HCT116 (cell line): ENCODE results near the gene SLC22A12. TPM values are rescaled to one million over a fixed set of nuclear protein-coding genes. Genes with fewer than 3 reads are reported as not detected.

Experiments
- ATAC-seq: fragments of 200-7000 bp; cut with Tn5 transposase; 2 replicates; pipeline ENCODE4 v1.9.1; 2020; ENCODE audit warnings: mild to moderate bottlenecking, moderate library complexity
- BruUV-seq: library from RNA; stranded (reverse); fragments of 400-500 nt; replicated peaks from 2 replicates; lab custom pipeline; 2021; lab: Mats Ljungman, UMichigan
- CTCF ChIA-PET: fragments of 300-600 bp; sonication (Branson Sonifier 250); formaldehyde crosslinking; loops from one replicate; lab custom pipeline; 2021; ENCODE audit warnings: antibody characterized with exemption; lab: Charles Lee
- POLR2A ChIA-PET: fragments of 300-600, 350-600 bp; sonication (Branson Sonifier 250); formaldehyde crosslinking; loops from one replicate; lab custom pipeline; 2021; ENCODE audit warnings: antibody characterized with exemption; lab: Charles Lee
- RAD21 ChIA-PET, 2 experiments: fragments of 300-600 bp; sonication (Branson Sonifier 250); formaldehyde crosslinking; loops; one replicate each; lab custom pipeline; 2023; ENCODE audit warnings: low total read pairs in 2 of 2; ENCODE audit not compliant: uncharacterized antibody in 2 of 2, unreplicated experiment in 2 of 2, low non-redundant PET in 1 of 2; lab: Charles Lee
- DNase-seq: peaks from one replicate; pipeline ENCODE4 v3.0.0-alpha.2; 2010; ENCODE audit warnings: low read depth, low spot score
- H2AFZ ChIP-seq: fragments of 200-600 bp; shearing (Covaris generic), sonication (generic); 2 replicates; pipeline ENCODE4 v1.6.1; 2017; ENCODE audit warnings: low read depth, mixed run types, mixed read lengths, antibody characterized with exemption, low read length; ENCODE audit not compliant: poor library complexity, severe bottlenecking
- H3K27ac ChIP-seq: 2 replicates; pipeline ENCODE4 v1.5.1; 2012; ENCODE audit warnings: low read depth, low read length
- H3K27me3 ChIP-seq: fragments of 200-600 bp; sonication (generic); 2 replicates; pipeline ENCODE4 v1.6.1; 2016; ENCODE audit warnings: mixed run types, low read length, mixed read lengths; ENCODE audit not compliant: insufficient read depth
- H3K36me3 ChIP-seq, 2 experiments: fragments of 200-500 bp in 1 of 2; fragments of 200-600 bp in 1 of 2; sonication (Bioruptor generic) in 1 of 2; sonication (generic) in 1 of 2; 2 replicates each; pipeline versions ENCODE4 v1.5.1 to v1.6.1; 2014 to 2016; ENCODE audit warnings: low read length in 2 of 2, inconsistent platforms in 1 of 2, mixed read lengths in 1 of 2, mixed run types in 1 of 2; ENCODE audit not compliant: insufficient read depth in 2 of 2, control insufficient read depth in 1 of 2
- H3K4me1 ChIP-seq, 2 experiments: fragments of 200-600 bp in 1 of 2; sonication (generic) in 1 of 2; 2 replicates each; pipeline versions ENCODE4 v1.5.1 to v1.6.1; 2012 to 2017; ENCODE audit warnings: low read length in 2 of 2, inconsistent platforms in 1 of 2, mild to moderate bottlenecking in 1 of 2, mixed read lengths in 1 of 2, mixed run types in 1 of 2, moderate library complexity in 1 of 2; ENCODE audit not compliant: insufficient read depth in 2 of 2, control insufficient read depth in 1 of 2
- H3K4me2 ChIP-seq: fragments of 200-600 bp; sonication (generic); 2 replicates; pipeline ENCODE4 v1.6.1; 2017; ENCODE audit warnings: mixed run types, low read length, mixed read lengths
- H3K4me3 ChIP-seq, 2 experiments: fragments of 200-600 bp in 1 of 2; sonication (generic) in 1 of 2; replicated peaks in 1 of 2; 2 replicates each; pipeline ENCODE4 v1.5.1; 2011 to 2016; ENCODE audit warnings: low read length in 2 of 2, control low read depth in 1 of 2, low read depth in 1 of 2, mild to moderate bottlenecking in 1 of 2, mixed read lengths in 1 of 2, mixed run types in 1 of 2
- H3K79me2 ChIP-seq: fragments of 200-600 bp; sonication (generic); 2 replicates; pipeline ENCODE4 v1.6.1; 2017; ENCODE audit warnings: mild to moderate bottlenecking, mixed run types, low read length, moderate library complexity, mixed read lengths; ENCODE audit not compliant: insufficient read depth
- H3K9ac ChIP-seq: fragments of 200-600 bp; sonication (generic); 2 replicates; pipeline ENCODE4 v1.6.1; 2016; ENCODE audit warnings: low read length, mixed read lengths
- H3K9me2 ChIP-seq: fragments of 200-600 bp; sonication (generic), shearing (Covaris generic); 2 replicates; pipeline ENCODE4 v1.6.1; 2017; ENCODE audit warnings: mixed run types, mild to moderate bottlenecking, moderate library complexity; ENCODE audit not compliant: insufficient read depth
- H3K9me3 ChIP-seq, 2 experiments: fragments of 200-500 bp in 1 of 2; fragments of 200-600 bp in 1 of 2; sonication (Bioruptor generic) in 1 of 2; sonication (generic) in 1 of 2; 2 replicates each; pipeline ENCODE4 v1.6.1; 2014 to 2017; ENCODE audit warnings: low read length in 2 of 2, mixed read lengths in 2 of 2, inconsistent platforms in 1 of 2, low read depth in 1 of 2, mild to moderate bottlenecking in 1 of 2, mixed run types in 1 of 2, moderate library complexity in 1 of 2; ENCODE audit not compliant: control insufficient read depth in 1 of 2, insufficient read depth in 1 of 2
- H4K20me1 ChIP-seq: fragments of 200-600 bp; sonication (generic), shearing (Covaris generic); 2 replicates; pipeline ENCODE4 v1.6.1; 2017; ENCODE audit warnings: mixed run types, mild to moderate bottlenecking, moderate library complexity; ENCODE audit not compliant: insufficient read depth
- CEBPB ChIP-seq: IDR thresholded peaks from 2 replicates; pipeline ENCODE4 v1.6.1; 2012; ENCODE audit warnings: low read depth
- EGR1 ChIP-seq: IDR thresholded peaks from 2 replicates; pipeline ENCODE4 v1.6.1; 2012; ENCODE audit warnings: low read depth
- ELF1 ChIP-seq: IDR thresholded peaks from 2 replicates; pipeline ENCODE4 v1.6.1; 2012; ENCODE audit warnings: low read depth, borderline replicate concordance
- FOSL1 ChIP-seq: IDR thresholded peaks from 2 replicates; pipeline ENCODE4 v1.6.1; 2012; ENCODE audit warnings: low read depth
- JUND ChIP-seq: IDR thresholded peaks from 2 replicates; pipeline ENCODE4 v1.6.1; 2012
- POLR2A ChIP-seq: IDR thresholded peaks from 2 replicates; pipeline ENCODE4 v1.7.0; 2011; ENCODE audit warnings: borderline replicate concordance; ENCODE audit not compliant: insufficient read depth, insufficient read length; ENCODE audit errors: extremely low read depth
- RAD21 ChIP-seq: IDR thresholded peaks from 2 replicates; pipeline ENCODE4 v1.6.1; 2012; ENCODE audit warnings: low read depth, mild to moderate bottlenecking
- SP1 ChIP-seq: IDR thresholded peaks from 2 replicates; pipeline ENCODE4 v1.6.1; 2012; ENCODE audit warnings: low read depth
- SRF ChIP-seq: IDR thresholded peaks from 2 replicates; pipeline ENCODE4 v1.6.1; 2012; ENCODE audit warnings: low read depth
- TCF7L2 ChIP-seq: IDR thresholded peaks from 2 replicates; pipeline ENCODE4 v1.7.0; 2011; ENCODE audit warnings: borderline replicate concordance, inconsistent platforms; ENCODE audit not compliant: insufficient read depth, insufficient read length; ENCODE audit errors: extremely low read depth
- YY1 ChIP-seq: IDR thresholded peaks from 2 replicates; pipeline ENCODE4 v1.6.1; 2011; ENCODE audit warnings: low read length, low read depth, moderate library complexity, mild to moderate bottlenecking; ENCODE audit not compliant: insufficient replicate concordance; ENCODE audit errors: extremely low read depth
- ZFX ChIP-seq: fragments of 450-650 bp; IDR thresholded peaks from 2 replicates; pipeline ENCODE4 v1.6.1; 2017
- ZNF274 ChIP-seq: fragments of 200-500 bp; sonication (Bioruptor generic); IDR thresholded peaks from 2 replicates; pipeline ENCODE4 v1.6.1; 2014; ENCODE audit warnings: mild to moderate bottlenecking, low read depth, low read length, inconsistent platforms
- intact Hi-C: fragments of 100-400 bp; cut with micrococcal nuclease; formaldehyde crosslinking; loops from 2 replicates; pipeline ENCODE4 v1.10.0; 2022
- total RNA-seq: library from RNA; stranded (reverse); gene quantifications from one replicate; pipeline ENCODE4 v1.2.1, GENCODE V29; 2021; ENCODE audit not compliant: unreplicated experiment
- TF ChIP-seq, protein P1 (sequence below): IDR thresholded peaks from 2 replicates; pipeline ENCODE4 v1.6.1; 2011; ENCODE audit warnings: mild to moderate bottlenecking, low read length, moderate library complexity; ENCODE audit not compliant: insufficient replicate concordance; ENCODE audit errors: extremely low read depth
- TF ChIP-seq, protein P2 (sequence below): IDR thresholded peaks from 2 replicates; pipeline ENCODE4 v1.6.1; 2012
- TF ChIP-seq, protein P3 (sequence below): IDR thresholded peaks from 2 replicates; pipeline ENCODE4 v1.6.1; 2012; ENCODE audit warnings: low read depth
- TF ChIP-seq, protein P4 (sequence below), 3 experiments: fragments of 200-600 bp in 1 of 3; sonication (generic) in 1 of 3; IDR thresholded peaks in 2 of 3; conservative IDR thresholded peaks in 1 of 3; 2 replicates each; pipeline ENCODE4 v1.5.1; 2012 to 2017; ENCODE audit warnings: low read depth in 2 of 3, low read length in 2 of 3, antibody characterized with exemption in 1 of 3, borderline replicate concordance in 1 of 3, control low read depth in 1 of 3, mild to moderate bottlenecking in 1 of 3, mixed read lengths in 1 of 3, mixed run types in 1 of 3, moderate library complexity in 1 of 3; ENCODE audit not compliant: insufficient read depth in 1 of 3
- TF ChIP-seq, protein P5 (sequence below): IDR thresholded peaks from 2 replicates; pipeline ENCODE4 v1.6.1; 2012

The SLC22A12 gene
- total RNA-seq, 1 experiment from 2014 or later, result not detected

DNA sequence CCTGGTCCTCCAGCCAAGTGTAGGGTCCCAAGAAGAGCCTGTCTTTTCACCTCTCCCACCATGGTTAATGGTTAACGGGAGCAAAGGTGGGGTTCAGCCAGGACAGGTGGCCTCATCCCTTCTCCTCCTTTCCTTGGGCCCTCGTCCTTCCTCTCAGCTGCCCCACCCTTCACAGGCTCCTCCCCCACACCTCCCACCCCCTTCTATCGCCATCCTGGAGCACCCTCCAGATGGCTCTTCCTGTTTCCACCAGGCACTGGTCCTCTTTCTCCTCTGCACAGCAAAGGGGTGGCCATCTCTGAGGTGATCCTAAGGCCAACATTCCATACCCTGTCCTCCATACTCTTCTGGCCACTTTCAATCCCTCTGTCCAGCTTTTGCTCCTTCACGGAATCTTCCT, 48.9 kb downstream of the SLC22A12 start:
- POLR2A ChIA-PET, result no interaction called here
- Histone ChIP-seq H3K4me1 (no peaks in the 10 kb centered on the region), H4K20me1 (no peaks in the 10 kb centered on the region)
- no peak for TF ChIP-seq JUND
- no peak for TF ChIP-seq SRF
- TF ChIP-seq EGR1, result no peak
- TF ChIP-seq, protein P1, sequence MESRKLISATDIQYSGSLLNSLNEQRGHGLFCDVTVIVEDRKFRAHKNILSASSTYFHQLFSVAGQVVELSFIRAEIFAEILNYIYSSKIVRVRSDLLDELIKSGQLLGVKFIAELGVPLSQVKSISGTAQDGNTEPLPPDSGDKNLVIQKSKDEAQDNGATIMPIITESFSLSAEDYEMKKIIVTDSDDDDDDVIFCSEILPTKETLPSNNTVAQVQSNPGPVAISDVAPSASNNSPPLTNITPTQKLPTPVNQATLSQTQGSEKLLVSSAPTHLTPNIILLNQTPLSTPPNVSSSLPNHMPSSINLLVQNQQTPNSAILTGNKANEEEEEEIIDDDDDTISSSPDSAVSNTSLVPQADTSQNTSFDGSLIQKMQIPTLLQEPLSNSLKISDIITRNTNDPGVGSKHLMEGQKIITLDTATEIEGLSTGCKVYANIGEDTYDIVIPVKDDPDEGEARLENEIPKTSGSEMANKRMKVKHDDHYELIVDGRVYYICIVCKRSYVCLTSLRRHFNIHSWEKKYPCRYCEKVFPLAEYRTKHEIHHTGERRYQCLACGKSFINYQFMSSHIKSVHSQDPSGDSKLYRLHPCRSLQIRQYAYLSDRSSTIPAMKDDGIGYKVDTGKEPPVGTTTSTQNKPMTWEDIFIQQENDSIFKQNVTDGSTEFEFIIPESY, result no peak
- TF ChIP-seq, protein P2, sequence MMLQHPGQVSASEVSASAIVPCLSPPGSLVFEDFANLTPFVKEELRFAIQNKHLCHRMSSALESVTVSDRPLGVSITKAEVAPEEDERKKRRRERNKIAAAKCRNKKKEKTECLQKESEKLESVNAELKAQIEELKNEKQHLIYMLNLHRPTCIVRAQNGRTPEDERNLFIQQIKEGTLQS, result no peak
- TF ChIP-seq RAD21, result no peak
- no peak for TF ChIP-seq ZNF274
- TF ChIP-seq POLR2A, result no peak
- TF ChIP-seq, protein P3, sequence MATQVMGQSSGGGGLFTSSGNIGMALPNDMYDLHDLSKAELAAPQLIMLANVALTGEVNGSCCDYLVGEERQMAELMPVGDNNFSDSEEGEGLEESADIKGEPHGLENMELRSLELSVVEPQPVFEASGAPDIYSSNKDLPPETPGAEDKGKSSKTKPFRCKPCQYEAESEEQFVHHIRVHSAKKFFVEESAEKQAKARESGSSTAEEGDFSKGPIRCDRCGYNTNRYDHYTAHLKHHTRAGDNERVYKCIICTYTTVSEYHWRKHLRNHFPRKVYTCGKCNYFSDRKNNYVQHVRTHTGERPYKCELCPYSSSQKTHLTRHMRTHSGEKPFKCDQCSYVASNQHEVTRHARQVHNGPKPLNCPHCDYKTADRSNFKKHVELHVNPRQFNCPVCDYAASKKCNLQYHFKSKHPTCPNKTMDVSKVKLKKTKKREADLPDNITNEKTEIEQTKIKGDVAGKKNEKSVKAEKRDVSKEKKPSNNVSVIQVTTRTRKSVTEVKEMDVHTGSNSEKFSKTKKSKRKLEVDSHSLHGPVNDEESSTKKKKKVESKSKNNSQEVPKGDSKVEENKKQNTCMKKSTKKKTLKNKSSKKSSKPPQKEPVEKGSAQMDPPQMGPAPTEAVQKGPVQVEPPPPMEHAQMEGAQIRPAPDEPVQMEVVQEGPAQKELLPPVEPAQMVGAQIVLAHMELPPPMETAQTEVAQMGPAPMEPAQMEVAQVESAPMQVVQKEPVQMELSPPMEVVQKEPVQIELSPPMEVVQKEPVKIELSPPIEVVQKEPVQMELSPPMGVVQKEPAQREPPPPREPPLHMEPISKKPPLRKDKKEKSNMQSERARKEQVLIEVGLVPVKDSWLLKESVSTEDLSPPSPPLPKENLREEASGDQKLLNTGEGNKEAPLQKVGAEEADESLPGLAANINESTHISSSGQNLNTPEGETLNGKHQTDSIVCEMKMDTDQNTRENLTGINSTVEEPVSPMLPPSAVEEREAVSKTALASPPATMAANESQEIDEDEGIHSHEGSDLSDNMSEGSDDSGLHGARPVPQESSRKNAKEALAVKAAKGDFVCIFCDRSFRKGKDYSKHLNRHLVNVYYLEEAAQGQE, result no peak
- no peak for TF ChIP-seq YY1
- TF ChIP-seq FOSL1, result no peak
- no peak for TF ChIP-seq ZFX
- no peak for TF ChIP-seq TCF7L2
- TF ChIP-seq CEBPB, result no peak
- TF ChIP-seq, protein P4, sequence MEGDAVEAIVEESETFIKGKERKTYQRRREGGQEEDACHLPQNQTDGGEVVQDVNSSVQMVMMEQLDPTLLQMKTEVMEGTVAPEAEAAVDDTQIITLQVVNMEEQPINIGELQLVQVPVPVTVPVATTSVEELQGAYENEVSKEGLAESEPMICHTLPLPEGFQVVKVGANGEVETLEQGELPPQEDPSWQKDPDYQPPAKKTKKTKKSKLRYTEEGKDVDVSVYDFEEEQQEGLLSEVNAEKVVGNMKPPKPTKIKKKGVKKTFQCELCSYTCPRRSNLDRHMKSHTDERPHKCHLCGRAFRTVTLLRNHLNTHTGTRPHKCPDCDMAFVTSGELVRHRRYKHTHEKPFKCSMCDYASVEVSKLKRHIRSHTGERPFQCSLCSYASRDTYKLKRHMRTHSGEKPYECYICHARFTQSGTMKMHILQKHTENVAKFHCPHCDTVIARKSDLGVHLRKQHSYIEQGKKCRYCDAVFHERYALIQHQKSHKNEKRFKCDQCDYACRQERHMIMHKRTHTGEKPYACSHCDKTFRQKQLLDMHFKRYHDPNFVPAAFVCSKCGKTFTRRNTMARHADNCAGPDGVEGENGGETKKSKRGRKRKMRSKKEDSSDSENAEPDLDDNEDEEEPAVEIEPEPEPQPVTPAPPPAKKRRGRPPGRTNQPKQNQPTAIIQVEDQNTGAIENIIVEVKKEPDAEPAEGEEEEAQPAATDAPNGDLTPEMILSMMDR (IDR thresholded peaks at IDR 0.05 in 2 of 3, conservative IDR thresholded peaks at IDR 0.05 in 1 of 3; ENCODE audit: borderline replicate concordance in 1 of 3, insufficient read depth in 1 of 3, low read depth in 2 of 3, low read length in 2 of 3), result no peak
- TF ChIP-seq SP1, result no peak
- TF ChIP-seq, protein P5, sequence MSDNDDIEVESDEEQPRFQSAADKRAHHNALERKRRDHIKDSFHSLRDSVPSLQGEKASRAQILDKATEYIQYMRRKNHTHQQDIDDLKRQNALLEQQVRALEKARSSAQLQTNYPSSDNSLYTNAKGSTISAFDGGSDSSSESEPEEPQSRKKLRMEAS, result no peak
- no peak for TF ChIP-seq ELF1
- TF ChIP-seq, all 23 proteins: peak for 0
- Histone ChIP-seq H3K4me2 (no peak overlapping the region), H2AFZ (no peak overlapping the region), H3K36me3 (no peaks in the 10 kb centered on the region), H3K9ac (no peak overlapping the region), H3K4me3 (no peak overlapping the region), H3K27me3 (peaks cover 18% of the 10 kb centered on the region), H3K9me3 (no peaks in the 10 kb centered on the region), H3K27ac (no peak overlapping the region), H3K9me2 (no peaks in the 10 kb centered on the region), H3K79me2 (no peaks in the 10 kb centered on the region)
- DNase-seq (no peak), ATAC-seq (no peak)
- ChIA-PET RAD21 (no interaction called here), CTCF (interaction anchor here (1.8 kb wide), 1 partner anchor 9 kb away, joined by 10 read pairs; no protein-coding TSS in a partner anchor)
- no TSS peak for BruUV-seq
- intact Hi-C loops, result no loop called here
